ENCODE measurements around the gene LIPG. TPM values are rescaled to one million over a fixed set of nuclear protein-coding genes. Genes with fewer than 3 reads are reported as not detected.

Gene LIPG
- total RNA-seq, 1 experiment from 2014 or later: 8.4 TPM

DNA sequence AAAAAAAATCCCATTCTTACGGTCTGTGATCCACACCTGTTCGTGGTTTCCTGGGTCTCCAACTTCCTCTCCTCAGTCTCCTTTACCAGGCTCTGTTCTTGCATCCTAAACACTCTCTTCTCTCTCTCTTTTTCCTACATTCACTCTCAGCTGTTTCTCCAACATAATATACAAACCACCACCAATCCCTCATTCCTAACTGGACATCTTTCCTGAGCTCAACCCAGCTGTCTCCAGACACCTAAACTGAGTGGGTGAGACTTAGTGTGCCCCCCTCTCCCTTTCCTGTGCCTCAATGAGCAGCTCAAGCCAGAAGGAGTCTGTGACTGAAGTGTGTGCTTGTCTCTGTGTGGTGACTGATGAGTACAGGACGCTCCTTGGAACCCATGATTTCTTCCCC is 59.4 kb downstream of the LIPG start:
- Histone ChIP-seq H3K9me3 (ENCODE audit: low read depth, low read length, poor library complexity, severe bottlenecking) (no peaks in the 10 kb centered on the region), H3K4me3 (ENCODE audit: low read depth, low read length, poor library complexity, severe bottlenecking) (no peak overlapping the region), H3K27me3 (replicated peaks; ENCODE audit: insufficient read depth, low read depth, low read length, poor library complexity) (peaks cover 5% of the 10 kb centered on the region), H3K27ac (ENCODE audit: low read depth, low read length, poor library complexity, severe bottlenecking) (no peak overlapping the region), H3K36me3 (ENCODE audit: insufficient read depth, low read length, poor library complexity, severe bottlenecking) (no peaks in the 10 kb centered on the region), H3K4me1 (ENCODE audit: insufficient read depth, low read length, poor library complexity, severe bottlenecking) (no peaks in the 10 kb centered on the region)
- no peak for DNase-seq (ENCODE audit: low spot score)
- no peak for TF ChIP-seq EZH2 (IDR thresholded peaks at IDR 0.05; ENCODE audit: borderline replicate concordance, low read depth, low read length, poor library complexity, severe bottlenecking)
- TF ChIP-seq, protein P1, sequence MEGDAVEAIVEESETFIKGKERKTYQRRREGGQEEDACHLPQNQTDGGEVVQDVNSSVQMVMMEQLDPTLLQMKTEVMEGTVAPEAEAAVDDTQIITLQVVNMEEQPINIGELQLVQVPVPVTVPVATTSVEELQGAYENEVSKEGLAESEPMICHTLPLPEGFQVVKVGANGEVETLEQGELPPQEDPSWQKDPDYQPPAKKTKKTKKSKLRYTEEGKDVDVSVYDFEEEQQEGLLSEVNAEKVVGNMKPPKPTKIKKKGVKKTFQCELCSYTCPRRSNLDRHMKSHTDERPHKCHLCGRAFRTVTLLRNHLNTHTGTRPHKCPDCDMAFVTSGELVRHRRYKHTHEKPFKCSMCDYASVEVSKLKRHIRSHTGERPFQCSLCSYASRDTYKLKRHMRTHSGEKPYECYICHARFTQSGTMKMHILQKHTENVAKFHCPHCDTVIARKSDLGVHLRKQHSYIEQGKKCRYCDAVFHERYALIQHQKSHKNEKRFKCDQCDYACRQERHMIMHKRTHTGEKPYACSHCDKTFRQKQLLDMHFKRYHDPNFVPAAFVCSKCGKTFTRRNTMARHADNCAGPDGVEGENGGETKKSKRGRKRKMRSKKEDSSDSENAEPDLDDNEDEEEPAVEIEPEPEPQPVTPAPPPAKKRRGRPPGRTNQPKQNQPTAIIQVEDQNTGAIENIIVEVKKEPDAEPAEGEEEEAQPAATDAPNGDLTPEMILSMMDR (conservative IDR thresholded peaks at IDR 0.05; ENCODE audit: low read depth, low read length): no peak
- BruUV-seq (replicated peaks): no TSS peak
- CTCF ChIA-PET: no interaction called here
- POLR2A ChIA-PET (ENCODE audit: low non-redundant PET): interaction anchor here (0.9 kb wide), 1 partner anchor 7 kb away, joined by 7 read pairs; no protein-coding TSS in a partner anchor
- intact Hi-C loops (cut with micrococcal nuclease; ENCODE audit: unreplicated experiment): no loop called here

DNA sequence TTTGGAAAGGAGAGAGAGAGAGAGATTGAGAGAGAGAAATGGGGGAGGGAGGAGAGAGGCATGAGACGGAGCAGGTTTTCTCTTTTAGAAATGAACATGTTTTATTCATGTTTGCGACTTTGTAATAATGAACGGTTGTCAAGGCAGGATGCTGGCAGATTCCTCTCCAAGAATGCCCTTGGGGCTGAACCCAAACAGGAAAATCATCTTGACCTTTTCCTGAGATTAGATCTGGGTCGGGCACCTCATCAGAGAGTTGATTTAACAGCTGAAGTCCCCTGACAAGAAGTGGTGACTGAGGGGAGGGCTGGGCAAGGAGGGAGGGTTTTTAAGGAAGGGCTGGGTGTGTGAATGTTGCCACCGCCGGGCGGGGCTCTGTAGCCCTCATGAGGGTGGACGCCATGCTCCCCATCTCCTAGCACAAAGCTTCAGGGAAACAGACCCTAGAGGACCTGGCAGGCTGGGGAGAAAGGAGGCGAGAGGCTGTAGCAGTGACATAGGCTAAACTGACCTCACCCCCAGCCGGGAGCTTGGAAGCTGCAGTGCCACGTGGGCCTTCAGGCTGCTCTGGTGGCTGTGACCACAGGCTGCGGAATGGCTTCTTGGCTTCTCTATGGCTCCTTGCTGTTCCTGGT is 60.0 kb downstream of the LIPG start:
- no peak overlapping the region for H3K27ac ChIP-seq (ENCODE audit: low read depth, low read length, poor library complexity, severe bottlenecking)
- no peaks in the 10 kb centered on the region for H3K36me3 ChIP-seq (ENCODE audit: insufficient read depth, low read length, poor library complexity, severe bottlenecking)
- ChIA-PET CTCF (no interaction called here), POLR2A (ENCODE audit: low non-redundant PET) (no interaction called here)
- peak; percentile 46 for DNase-seq (ENCODE audit: low spot score)
- BruUV-seq (replicated peaks): no TSS peak
- no peaks in the 10 kb centered on the region for H3K9me3 ChIP-seq (ENCODE audit: low read depth, low read length, poor library complexity, severe bottlenecking)
- no peak overlapping the region for H3K4me3 ChIP-seq (ENCODE audit: low read depth, low read length, poor library complexity, severe bottlenecking)
- intact Hi-C loops (cut with micrococcal nuclease; ENCODE audit: unreplicated experiment): no loop called here
- TF ChIP-seq EZH2 (IDR thresholded peaks at IDR 0.05; ENCODE audit: borderline replicate concordance, low read depth, low read length, poor library complexity, severe bottlenecking): no peak
- peaks cover 5% of the 10 kb centered on the region for H3K27me3 ChIP-seq (replicated peaks; ENCODE audit: insufficient read depth, low read depth, low read length, poor library complexity)
- H3K4me1 ChIP-seq (ENCODE audit: insufficient read depth, low read length, poor library complexity, severe bottlenecking): no peaks in the 10 kb centered on the region

DNA sequence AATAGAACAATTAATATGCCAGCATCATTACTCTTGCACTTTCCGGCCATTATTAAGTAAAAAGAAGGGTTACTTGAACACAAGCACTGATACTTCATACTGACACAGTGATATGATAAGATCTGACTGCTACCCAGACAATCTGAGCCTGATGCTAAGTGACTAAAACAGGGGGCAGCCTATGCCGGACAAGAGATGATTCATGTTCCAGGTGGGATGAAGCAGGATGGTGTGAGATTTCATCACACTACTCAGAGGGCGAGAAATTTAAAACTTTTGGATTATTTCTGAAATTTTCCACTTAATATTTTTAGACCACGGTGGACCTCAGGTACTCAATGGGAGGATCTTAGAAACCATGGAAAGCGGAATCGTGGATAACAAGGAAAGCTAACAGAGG is 61.7 kb downstream of the LIPG start:
- intact Hi-C loops (cut with micrococcal nuclease; ENCODE audit: unreplicated experiment): no loop called here
- Histone ChIP-seq H3K4me1 (ENCODE audit: insufficient read depth, low read length, poor library complexity, severe bottlenecking) (no peaks in the 10 kb centered on the region), H3K36me3 (ENCODE audit: insufficient read depth, low read length, poor library complexity, severe bottlenecking) (no peaks in the 10 kb centered on the region), H3K9me3 (ENCODE audit: low read depth, low read length, poor library complexity, severe bottlenecking) (no peaks in the 10 kb centered on the region), H3K27me3 (replicated peaks; ENCODE audit: insufficient read depth, low read depth, low read length, poor library complexity) (peaks cover 5% of the 10 kb centered on the region), H3K27ac (ENCODE audit: low read depth, low read length, poor library complexity, severe bottlenecking) (no peak overlapping the region), H3K4me3 (ENCODE audit: low read depth, low read length, poor library complexity, severe bottlenecking) (no peak overlapping the region)
- DNase-seq (ENCODE audit: low spot score): no peak
- TF ChIP-seq EZH2 (IDR thresholded peaks at IDR 0.05; ENCODE audit: borderline replicate concordance, low read depth, low read length, poor library complexity, severe bottlenecking): no peak
- TF ChIP-seq, protein P1 (conservative IDR thresholded peaks at IDR 0.05; ENCODE audit: low read depth, low read length): no peak
- no TSS peak for BruUV-seq (replicated peaks)
- ChIA-PET POLR2A (ENCODE audit: low non-redundant PET) (no interaction called here), CTCF (no interaction called here)
